ENCODE results near the gene CYP4F11. TPM values are rescaled to one million over a fixed set of nuclear protein-coding genes. Genes with fewer than 3 reads are reported as not detected.
"Not testable (repeated sequence)": the region's sequence is repeated elsewhere in the genome, so short reads cannot be mapped to it uniquely, and the experiment has no call there.

The CYP4F11 gene
- not detected for total RNA-seq

GRCh38 chr19:15934332-15935078, at the start of gene CYP4F11:
Gene CYP4F11, minus strand, starts transcription at chr19:15934529. Its CDS starts 121 bp downstream, at chr19:15934408.
- Mint-ChIP-seq H3K36me3 (ENCODE audit: low read depth) (peaks cover 5% of the 10 kb centered on the region), H3K27ac (no peak within 1 kb of the TSS), H3K4me1 (no peaks in the 10 kb centered on the region)

GRCh38 chr19:15979293-15979692, 45.0 kb upstream of the CYP4F11 start:
- Mint-ChIP-seq H3K9me3 (peaks cover 5% of the 10 kb centered on the region), H3K36me3 (ENCODE audit: low read depth) (no peaks in the 10 kb centered on the region), H3K4me1 (no peaks in the 10 kb centered on the region), H3K27me3 (peaks cover 9% of the 10 kb centered on the region), H3K27ac (no peak overlapping the region), H3K4me3 (no peak overlapping the region)
- POLR2A ChIA-PET: no interaction called here
- DNase-seq: no peak
- CTCF ChIA-PET: no interaction called here

More at GRCh38 chr19:15934332-15935078, at the start of gene CYP4F11:
- Mint-ChIP-seq H3K4me3 (no peak within 1 kb of the TSS), H3K27me3 (peaks cover 7% of the 10 kb centered on the region), H3K9me3 (peaks cover 11% of the 10 kb centered on the region)
- POLR2A ChIA-PET: no interaction called here
- no peak for DNase-seq
- CTCF ChIA-PET: no interaction called here

GRCh38 chr19:15977690-15978089, 43.4 kb upstream of the CYP4F11 start:
- no peak for DNase-seq
- CTCF ChIA-PET: no interaction called here
- Mint-ChIP-seq H3K9me3 (peaks cover under 1% of the 10 kb centered on the region), H3K27me3 (peaks cover 3% of the 10 kb centered on the region), H3K27ac (no peak overlapping the region), H3K4me1 (no peaks in the 10 kb centered on the region), H3K4me3 (no peak overlapping the region), H3K36me3 (ENCODE audit: low read depth) (no peaks in the 10 kb centered on the region)
- POLR2A ChIA-PET: no interaction called here

GRCh38 chr19:15976836-15977689, 42.7 kb upstream of the CYP4F11 start:
- Mint-ChIP-seq H3K27me3 (peaks cover 7% of the 10 kb centered on the region), H3K36me3 (ENCODE audit: low read depth) (no peaks in the 10 kb centered on the region), H3K9me3 (no peaks in the 10 kb centered on the region), H3K27ac (no peak overlapping the region), H3K4me3 (no peak overlapping the region), H3K4me1 (no peaks in the 10 kb centered on the region)
- DNase-seq: no peak
- POLR2A ChIA-PET: no interaction called here
- CTCF ChIA-PET: no interaction called here

- Mint-ChIP-seq H3K4me1 (no peaks in the 10 kb centered on the region), H3K27me3 (peaks cover 12% of the 10 kb centered on the region), H3K9me3 (no peaks in the 10 kb centered on the region), H3K27ac (no peak overlapping the region), H3K4me3 (no peak overlapping the region), H3K36me3 (ENCODE audit: low read depth) (no peaks in the 10 kb centered on the region)
- no peak for DNase-seq
- POLR2A ChIA-PET: no interaction called here
- CTCF ChIA-PET: no interaction called here
These were observed 40.5 kb upstream of the CYP4F11 start for GRCh38 chr19:15974856-15975255.

- H3K4me1 Mint-ChIP-seq; DNase-seq; H3K4me3 Mint-ChIP-seq; H3K36me3 Mint-ChIP-seq (ENCODE audit: low read depth); POLR2A ChIA-PET; H3K9me3 Mint-ChIP-seq; H3K27ac Mint-ChIP-seq; CTCF ChIA-PET: not testable (repeated sequence)
- H3K27me3 Mint-ChIP-seq: peaks cover 10% of the 10 kb centered on the region
These were observed 37.7 kb upstream of the CYP4F11 start for GRCh38 chr19:15972043-15972442.

GRCh38 chr19:15971224-15971780, 37.0 kb upstream of the CYP4F11 start:
- Mint-ChIP-seq H3K9me3 (no peaks in the 10 kb centered on the region), H3K4me3 (no peak overlapping the region), H3K27me3 (peaks cover 10% of the 10 kb centered on the region), H3K4me1 (no peaks in the 10 kb centered on the region), H3K36me3 (ENCODE audit: low read depth) (no peaks in the 10 kb centered on the region), H3K27ac (no peak overlapping the region)
- ChIA-PET POLR2A (no interaction called here), CTCF (no interaction called here)
- no peak for DNase-seq

- no peak for DNase-seq
- H3K27ac Mint-ChIP-seq: no peak overlapping the region
These were observed 29.9 kb upstream of the CYP4F11 start for GRCh38 chr19:15964231-15964630.

GRCh38 chr19:15962319-15962718, 28.0 kb upstream of the CYP4F11 start:
- Mint-ChIP-seq H3K27ac (no peak overlapping the region), H3K27me3 (peaks cover 3% of the 10 kb centered on the region), H3K9me3 (no peaks in the 10 kb centered on the region), H3K4me3 (no peak overlapping the region), H3K36me3 (ENCODE audit: low read depth) (no peaks in the 10 kb centered on the region), H3K4me1 (no peaks in the 10 kb centered on the region)
- peak; percentile 18 for DNase-seq
- CTCF ChIA-PET: interaction anchor here (0.6 kb wide), 1 partner anchor 286 kb away, joined by 3 read pairs; no protein-coding TSS in a partner anchor
- POLR2A ChIA-PET: no interaction called here

More at GRCh38 chr19:15964231-15964630, 29.9 kb upstream of the CYP4F11 start:
- Mint-ChIP-seq H3K4me3 (no peak overlapping the region), H3K27me3 (no peaks in the 10 kb centered on the region), H3K36me3 (ENCODE audit: low read depth) (no peaks in the 10 kb centered on the region), H3K4me1 (no peaks in the 10 kb centered on the region), H3K9me3 (no peaks in the 10 kb centered on the region)
- ChIA-PET CTCF (no interaction called here), POLR2A (no interaction called here)

GRCh38 chr19:15954820-15955219, 20.5 kb upstream of the CYP4F11 start:
- H3K27me3 Mint-ChIP-seq: peaks cover 22% of the 10 kb centered on the region
- no peak overlapping the region for H3K27ac Mint-ChIP-seq

GRCh38 chr19:15948223-15949058, 14.1 kb upstream of the CYP4F11 start, which contains the start of gene OR10H4:
Gene OR10H4, plus strand, starts transcription at chr19:15949008. Its CDS starts 0 bp downstream, at chr19:15949008.
- H3K27ac Mint-ChIP-seq: no peak within 1 kb of the TSS
- DNase-seq: no peak
- H3K9me3 Mint-ChIP-seq: peaks cover 12% of the 10 kb centered on the region
- CTCF ChIA-PET: no interaction called here
- H3K4me1 Mint-ChIP-seq: no peaks in the 10 kb centered on the region
- POLR2A ChIA-PET: no interaction called here
- H3K4me3 Mint-ChIP-seq: no peak within 1 kb of the TSS
- peaks cover 27% of the 10 kb centered on the region for H3K27me3 Mint-ChIP-seq
- H3K36me3 Mint-ChIP-seq (ENCODE audit: low read depth): peaks cover 5% of the 10 kb centered on the region

More at GRCh38 chr19:15954820-15955219, 20.5 kb upstream of the CYP4F11 start:
- Mint-ChIP-seq H3K4me1 (no peaks in the 10 kb centered on the region), H3K4me3 (no peak overlapping the region), H3K36me3 (ENCODE audit: low read depth) (no peaks in the 10 kb centered on the region), H3K9me3 (no peaks in the 10 kb centered on the region)
- ChIA-PET POLR2A (no interaction called here), CTCF (no interaction called here)
- no peak for DNase-seq

GRCh38 chr19:15945301-15945700, 11.0 kb upstream of the CYP4F11 start:
- CTCF ChIA-PET: no interaction called here
- Mint-ChIP-seq H3K4me1 (no peaks in the 10 kb centered on the region), H3K9me3 (peaks cover 12% of the 10 kb centered on the region), H3K36me3 (ENCODE audit: low read depth) (peaks cover 5% of the 10 kb centered on the region), H3K27ac (no peak overlapping the region), H3K4me3 (no peak overlapping the region), H3K27me3 (peaks cover 25% of the 10 kb centered on the region)
- no peak for DNase-seq
- POLR2A ChIA-PET: no interaction called here

- peaks cover 24% of the 10 kb centered on the region for H3K27me3 Mint-ChIP-seq
- H3K27ac Mint-ChIP-seq: no peak overlapping the region
- no peak for DNase-seq
- CTCF ChIA-PET: no interaction called here
- H3K36me3 Mint-ChIP-seq (ENCODE audit: low read depth): peaks cover 5% of the 10 kb centered on the region
- no peaks in the 10 kb centered on the region for H3K4me1 Mint-ChIP-seq
- POLR2A ChIA-PET: no interaction called here
- H3K4me3 Mint-ChIP-seq: no peak overlapping the region
- H3K9me3 Mint-ChIP-seq: peaks cover 11% of the 10 kb centered on the region
These were observed 10.1 kb upstream of the CYP4F11 start for GRCh38 chr19:15944401-15944800.

Data from activated CD4-positive, alpha-beta memory T cell treated with anti-CD3 and anti-CD28 coated beads, Interleukin-2, amount 10 ng/mL, durations not matched to agents 7 days and 5 days (primary cell).